ENCODE results near the gene HAGH.

HAGH gene

DNA sequence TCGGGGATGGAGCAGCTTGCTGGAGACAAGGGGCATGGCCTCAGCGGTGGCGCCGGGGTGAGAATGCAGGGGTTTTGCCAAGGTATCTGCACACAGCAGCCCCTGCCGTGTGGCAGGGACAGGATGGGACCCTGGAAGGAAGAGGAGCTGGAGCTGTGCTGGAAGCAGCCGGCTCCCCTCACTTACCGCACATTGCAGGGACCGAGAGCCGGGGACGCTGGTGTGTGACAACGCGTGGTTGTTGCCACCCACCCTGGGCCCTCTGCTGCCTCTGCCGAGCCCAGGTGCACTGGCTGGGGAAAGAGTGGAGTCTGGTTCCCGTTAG, 40.8 kb downstream of the HAGH start:
- no peak for DNase-seq

DNA sequence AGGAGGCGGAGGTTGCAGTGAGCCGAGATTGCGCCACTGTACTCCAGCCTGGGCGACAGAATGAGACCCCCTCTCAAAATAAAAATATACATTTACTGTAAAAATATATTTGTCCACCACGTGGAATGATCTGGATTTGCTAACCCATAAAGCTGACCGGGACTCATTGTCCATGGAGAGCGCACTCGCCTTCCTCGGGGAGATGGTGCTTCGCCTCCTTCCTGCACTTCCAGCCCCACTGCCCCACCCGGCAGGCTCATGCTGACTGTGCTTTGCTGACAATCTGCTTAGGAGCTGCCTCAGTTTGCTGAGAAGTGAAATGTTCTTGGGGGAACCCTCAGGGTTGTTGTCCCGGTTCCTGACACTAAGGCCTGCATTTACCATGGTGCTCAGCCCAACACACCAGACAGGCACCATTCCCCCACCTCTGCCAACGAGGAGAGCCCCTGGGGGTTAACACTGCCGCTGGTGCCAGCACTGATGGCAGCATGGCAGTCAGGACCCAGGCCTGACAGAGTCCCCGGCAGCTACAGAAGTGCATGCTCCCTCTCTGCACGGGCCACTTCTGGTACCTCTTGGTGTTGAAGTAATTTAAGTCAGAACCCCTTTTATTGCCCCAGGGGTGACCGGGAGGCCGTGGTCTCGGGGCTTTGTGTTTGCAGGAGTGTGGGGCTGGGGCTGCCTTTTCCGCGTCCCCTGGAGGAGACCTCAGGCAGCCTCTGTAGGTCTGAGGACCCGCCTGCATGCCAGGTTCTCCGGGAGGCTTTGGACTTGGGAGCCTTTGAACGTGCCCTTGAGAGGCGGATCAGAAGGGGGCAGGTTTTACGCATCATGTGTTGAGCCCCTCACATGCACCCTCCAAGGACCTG, 41.4 kb downstream of the HAGH start:
- DNase-seq = no peak

DNA sequence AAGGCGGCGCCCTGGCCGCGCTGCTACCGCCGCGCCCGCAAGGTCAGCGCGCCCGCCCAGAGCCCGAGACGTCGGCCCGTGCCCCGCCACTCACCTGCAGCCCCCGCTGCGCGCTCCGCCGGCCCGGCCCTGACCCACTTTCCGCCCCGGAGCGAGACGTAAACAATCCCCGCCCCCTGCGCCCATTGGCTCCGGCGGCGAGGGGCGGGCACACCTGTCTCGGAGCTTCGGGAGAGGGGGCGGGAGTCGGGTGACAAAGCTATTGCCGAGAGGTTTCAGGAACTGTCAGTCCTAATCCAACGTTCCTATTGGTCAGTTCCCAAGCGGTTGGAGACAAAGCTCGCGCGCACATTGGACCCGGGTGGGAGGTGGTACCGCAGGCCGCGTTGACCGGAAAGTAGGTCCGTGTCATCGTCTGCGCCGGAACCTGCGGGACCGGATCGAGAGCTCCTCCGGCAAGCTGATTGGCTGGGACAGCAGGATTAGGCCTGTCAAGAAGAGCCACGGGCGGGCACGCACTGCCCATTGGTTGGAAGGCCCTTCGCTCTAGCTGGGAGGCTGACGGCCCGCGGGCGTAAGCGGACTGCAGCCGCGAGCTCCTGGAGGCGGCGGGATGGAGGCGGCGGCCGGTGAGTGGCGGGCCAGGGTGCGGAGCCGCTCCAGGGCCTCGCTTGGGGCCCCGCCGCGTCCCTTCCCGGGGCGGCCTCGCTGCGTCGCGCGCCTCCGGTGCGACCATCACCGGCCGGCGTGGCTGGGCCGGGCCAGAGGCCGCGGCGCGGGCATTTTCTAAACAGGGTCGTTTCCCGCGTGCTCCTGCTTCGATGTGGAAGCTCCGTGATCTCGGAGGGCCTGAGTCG, 44.0 kb downstream of the HAGH start, which contains the start of the genes NUBP2 and SPSB3:
Gene NUBP2 (plus strand): TSS at position 553 of the 857 bp plus-strand sequence. CDS start 61 bp downstream, at position 614.
Gene SPSB3 (minus strand): TSS at position 164 of the 857 bp plus-strand sequence. CDS start 1,088 bp downstream, outside the sequence.
- peak; percentile 100 for DNase-seq

DNA sequence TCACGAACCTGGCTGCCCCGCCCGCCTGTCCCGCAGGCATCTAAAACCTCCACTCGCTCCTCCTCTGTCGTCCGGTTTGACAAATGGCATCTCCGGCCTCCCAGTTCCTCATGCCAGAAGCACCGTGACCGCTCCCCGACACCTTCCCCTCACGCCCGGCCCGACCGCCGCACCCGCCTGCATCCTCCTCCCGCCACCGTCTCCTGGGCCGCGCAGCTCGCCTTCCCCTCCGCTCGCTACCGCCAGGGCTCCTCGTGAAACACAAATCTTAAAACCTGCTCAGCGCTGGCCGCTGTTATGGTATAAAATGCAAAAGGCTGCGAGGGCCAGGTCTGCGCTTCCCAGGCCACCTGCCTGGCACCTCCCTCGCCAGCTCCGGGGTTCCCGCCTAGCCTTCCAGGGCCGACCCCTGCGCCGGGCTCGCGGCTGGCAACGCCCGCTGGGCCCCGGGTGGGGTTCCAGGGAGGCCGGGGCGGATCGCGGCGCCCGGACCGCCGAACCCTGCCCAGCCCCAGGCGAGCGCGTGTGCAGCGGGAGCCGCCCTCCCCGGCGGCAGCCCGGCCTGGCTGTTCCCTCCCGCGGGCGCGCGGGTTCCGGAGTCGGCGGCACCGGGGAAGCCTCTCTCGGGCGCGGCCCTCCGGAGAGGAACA, 44.7 kb downstream of the HAGH start:
- no peak for DNase-seq

DNA sequence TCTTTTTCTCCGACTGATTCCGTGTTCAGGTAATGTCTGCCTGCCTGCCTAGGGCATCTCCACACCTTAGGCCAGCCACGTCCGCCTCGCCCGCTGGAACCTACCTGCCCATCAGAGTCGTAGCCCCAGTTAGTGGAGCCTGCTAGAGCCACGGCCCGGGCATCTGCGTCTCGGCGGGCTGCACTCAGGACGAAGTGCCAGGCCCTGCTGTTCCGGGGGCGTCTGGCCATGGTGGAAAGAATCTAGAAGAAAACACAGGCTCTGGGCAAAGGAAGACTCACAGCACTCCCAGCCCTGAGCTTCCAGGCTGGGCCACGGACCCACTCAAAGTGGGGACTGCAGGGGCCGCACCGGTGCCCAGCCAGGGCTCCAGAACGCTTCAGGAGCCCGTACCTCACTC, 45.4 kb downstream of the HAGH start:
- DNase-seq = no peak

DNA sequence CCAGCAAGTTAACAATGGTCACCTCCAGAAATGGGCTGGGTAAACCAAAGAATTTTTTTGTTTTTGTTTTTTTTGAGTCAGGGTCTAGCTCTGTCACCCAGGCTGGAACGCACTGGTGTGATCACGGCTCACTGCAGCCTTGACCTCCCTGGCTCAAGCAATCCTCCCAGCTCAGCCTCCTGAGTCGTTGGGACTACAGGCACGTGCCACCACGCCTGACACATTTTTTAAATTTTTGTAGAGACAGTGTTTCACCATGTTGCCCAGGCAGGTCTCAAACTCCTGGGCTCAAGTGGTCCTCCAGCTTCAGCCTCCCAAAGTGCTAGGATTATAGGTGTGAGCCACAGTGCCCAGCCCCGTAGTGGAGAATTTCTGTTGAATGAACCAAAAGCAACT, 46.0 kb downstream of the HAGH start:
- DNase-seq = no peak

DNA sequence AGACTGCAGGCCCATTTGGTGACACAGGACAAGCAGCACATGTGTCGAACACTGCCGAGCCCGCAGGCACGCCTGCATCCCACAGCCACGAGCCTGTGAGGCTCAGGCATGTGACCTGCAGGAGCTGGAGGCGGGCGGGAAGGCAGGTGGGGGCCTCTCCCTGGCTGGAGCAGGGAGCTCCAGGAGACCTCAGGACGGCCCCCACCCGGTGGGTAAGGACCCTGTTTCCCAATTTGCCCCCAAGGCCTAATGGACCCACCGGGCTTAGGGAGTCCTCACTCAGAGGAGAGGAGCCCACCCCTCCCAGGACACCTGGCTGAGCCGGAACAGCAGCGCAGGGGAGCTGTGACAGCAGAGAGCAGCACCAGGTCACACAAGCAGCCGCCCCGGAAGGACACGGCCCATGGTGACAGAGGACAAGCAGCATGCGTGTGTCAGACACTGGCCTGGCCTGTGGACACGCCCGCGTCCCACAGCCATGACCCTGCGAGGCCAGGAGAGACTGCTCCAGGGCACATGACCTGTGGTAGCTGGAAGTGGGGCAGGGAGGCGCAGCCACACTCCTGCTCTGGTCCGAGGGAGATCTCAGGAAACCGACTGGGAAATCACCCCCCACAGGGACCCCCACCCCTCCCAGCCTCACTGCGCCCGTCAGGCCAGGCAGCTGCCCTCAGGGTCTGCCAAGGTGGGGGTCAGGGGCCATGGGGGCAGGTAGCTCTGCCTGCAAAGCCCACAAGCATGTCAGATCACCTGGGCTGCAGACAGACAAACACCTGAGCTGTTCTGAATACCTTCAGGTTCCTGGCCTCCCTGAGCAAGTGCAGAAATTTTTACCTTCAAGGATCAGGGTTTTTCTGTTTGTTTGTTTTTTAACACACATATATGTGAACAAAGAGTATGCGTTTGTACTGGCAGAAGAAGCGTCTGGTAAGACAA, 46.6 kb downstream of the HAGH start:
- no peak for DNase-seq

DNA sequence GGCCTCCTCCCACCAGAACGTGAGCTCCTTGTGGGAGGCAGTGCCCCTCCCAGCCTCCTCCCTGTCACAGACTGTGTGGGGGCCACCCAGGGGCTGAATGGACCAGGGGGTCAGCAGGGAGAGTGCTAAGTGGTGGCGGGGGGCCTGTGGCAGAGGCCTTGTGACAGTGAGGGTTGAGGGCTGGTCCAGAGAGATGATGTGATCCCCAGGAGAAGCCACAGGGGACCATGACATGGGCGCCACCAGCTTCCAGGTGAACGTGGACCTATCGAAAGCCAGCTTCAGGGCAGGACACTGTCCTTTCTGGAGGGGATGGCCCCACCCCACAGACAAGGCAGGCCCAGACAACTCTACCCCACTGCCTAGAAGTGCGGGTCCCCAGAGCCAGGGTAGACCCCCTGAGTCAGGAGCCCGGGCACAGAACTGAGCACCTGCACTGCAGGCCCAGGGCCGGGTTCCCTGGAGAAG, 47.4 kb downstream of the HAGH start:
- no peak for DNase-seq

DNA sequence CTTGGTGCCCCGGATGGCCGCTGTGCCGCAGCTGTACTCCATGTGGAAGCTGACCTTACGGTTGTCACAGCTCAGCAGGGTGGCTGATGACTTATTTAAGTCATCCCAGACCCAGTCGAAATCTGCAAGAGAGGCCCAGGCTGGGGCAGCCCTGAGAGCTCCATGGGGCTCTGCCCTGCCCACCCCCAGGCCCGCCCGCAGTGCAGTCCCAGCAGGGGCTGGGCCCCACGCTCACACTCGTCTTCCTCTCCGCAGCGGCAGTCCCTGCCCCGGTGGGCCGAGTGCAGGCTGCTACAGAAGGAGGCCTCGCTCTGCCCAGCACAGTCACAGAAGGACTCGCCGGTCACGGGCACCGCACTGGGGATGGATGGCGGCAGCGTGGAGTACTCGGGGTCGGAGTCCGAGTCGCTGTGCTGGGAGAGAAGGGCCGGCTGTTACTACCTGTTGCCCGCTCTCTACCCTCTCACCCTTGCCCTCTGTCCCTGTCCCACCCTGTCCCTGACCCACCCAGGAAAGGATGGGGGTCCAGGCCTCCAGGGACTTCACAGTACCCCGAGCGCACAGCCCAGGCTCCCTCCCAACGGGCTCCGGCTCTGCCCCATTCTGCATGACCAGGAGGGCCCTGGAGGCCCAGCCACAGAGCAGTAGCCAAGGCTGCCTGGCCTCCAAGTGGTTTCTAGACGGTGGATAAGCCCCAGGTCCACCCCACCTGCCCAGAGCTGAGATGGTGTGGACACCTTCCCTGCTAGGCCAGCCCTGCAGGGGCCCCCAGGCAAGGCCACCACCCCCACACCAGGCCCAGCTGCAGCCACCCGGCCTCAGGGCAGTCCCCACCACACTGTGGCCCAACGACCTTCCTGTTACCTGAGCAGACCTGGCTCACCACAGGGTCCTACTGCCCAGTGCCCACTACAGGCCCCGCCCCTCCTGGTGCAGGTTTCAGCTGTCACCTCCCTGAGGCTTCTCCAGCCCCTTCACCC, 48.1 kb downstream of the HAGH start:
- DNase-seq = no peak

DNA sequence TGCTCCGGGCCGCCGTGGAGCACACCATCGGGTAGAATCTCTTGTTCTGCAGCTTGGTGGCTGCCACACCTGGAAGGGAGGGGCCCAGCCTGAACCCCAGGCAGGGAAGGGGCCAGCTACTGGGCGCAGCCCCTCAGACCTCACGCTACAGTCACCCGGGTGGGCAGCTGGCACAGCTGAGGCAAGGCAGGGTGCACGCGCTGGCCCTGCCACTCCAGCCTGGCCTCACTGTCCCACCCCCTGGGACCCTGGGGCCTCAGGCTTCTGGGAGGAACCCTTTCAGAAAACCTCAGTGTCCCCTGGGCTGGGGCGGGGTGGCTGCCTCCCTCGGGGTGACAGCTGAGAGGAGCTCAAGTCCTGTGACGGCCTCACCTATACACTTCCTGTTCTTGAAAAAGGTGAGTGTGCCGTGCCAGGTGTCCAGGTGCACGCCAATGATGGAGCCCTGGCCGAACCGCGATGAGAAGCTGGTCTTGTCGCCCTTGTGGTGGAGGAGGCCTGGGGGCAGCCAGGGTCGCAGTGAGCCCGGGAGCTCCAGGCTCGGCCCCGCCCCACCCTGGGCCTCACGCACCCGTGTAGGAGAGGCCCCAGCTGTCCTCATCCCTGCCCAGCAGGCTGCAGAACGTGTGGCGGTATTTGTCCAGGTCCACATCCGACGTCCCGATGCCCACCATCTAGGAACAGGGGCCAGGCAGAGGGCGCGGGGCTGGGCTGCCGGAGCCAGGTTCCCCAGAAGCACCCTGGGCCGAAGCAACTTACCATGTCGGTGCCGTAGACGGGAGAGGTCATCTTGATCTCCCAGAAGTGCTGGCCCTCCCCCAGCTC, 49.0 kb downstream of the HAGH start:
- no peak for DNase-seq

DNA sequence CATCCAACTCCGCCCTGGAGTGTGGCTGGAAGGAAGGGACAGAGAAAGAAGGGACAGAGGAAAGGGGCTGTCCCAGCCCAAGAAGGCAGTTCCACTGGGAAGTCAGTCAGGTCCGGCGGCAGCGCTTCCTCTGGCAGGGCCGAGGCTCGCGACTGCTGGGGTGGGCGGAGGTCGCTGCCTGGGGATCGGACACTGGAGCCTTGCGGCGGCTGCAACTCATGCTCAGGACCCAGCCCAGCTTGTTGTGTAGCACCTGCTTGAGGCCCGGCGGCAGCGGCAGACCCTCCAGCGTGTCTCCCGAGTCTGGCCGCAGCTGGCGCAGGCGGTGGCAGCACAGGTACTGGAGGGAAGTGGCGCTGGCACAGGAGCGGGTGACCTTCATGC, 49.6 kb downstream of the HAGH start:
- no peak for DNase-seq

DNA sequence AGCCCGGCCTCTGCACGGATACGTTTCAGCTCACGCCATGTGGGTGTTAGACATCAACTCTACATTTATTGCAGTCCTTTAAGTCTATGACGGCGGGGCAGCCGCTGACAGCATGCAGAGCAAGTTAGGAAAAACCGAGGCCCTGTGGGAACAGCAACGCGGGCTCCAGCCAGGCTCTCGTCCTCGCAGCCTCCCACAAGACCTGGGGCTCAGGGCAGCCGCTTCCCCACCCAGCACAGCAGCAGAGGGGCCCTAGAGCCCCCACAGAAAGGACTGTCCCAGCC, 50.0 kb downstream of the HAGH start:
- no peak for DNase-seq

DNA sequence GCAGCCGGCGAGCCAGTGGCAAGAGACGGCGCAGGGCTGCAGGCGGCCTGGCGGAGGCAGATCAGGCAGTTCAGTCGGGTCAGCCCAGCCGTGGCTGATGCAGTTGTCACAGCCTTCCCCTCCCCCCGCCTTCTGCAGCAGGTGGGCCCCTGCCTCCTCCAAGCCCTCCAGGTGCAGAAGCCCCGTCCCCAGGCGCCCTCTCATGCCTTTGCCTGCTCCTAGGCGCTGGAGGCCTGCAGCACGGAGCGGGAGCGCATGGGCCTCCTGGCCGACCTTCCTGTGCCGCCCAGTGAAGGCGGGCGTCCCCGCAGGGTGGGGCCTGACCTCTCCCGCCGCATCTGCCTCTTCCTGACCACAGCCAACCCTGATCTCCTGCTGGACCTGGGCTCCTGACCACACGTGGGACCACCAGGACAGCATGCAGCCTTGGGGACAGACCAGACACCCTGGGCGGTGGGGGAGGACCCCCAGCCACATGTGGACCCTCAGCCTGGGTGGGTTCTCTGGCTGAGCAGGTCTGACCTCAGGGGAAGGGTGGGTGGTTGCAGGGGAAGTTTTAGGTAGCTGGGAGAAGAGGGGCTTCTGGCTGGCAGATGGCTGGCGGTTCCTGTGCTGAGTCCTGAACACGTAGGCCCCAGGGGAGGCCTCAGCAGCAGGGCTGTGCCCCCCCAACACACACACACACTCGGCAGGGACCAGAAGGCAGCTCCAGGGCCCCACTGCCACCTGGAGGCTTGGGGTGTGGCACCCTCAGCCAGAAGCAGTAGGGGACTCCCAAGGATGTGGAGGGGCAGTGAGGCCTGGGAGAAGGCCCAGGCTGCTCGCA, 50.6 kb downstream of the HAGH start:
- DNase-seq = no peak

DNA sequence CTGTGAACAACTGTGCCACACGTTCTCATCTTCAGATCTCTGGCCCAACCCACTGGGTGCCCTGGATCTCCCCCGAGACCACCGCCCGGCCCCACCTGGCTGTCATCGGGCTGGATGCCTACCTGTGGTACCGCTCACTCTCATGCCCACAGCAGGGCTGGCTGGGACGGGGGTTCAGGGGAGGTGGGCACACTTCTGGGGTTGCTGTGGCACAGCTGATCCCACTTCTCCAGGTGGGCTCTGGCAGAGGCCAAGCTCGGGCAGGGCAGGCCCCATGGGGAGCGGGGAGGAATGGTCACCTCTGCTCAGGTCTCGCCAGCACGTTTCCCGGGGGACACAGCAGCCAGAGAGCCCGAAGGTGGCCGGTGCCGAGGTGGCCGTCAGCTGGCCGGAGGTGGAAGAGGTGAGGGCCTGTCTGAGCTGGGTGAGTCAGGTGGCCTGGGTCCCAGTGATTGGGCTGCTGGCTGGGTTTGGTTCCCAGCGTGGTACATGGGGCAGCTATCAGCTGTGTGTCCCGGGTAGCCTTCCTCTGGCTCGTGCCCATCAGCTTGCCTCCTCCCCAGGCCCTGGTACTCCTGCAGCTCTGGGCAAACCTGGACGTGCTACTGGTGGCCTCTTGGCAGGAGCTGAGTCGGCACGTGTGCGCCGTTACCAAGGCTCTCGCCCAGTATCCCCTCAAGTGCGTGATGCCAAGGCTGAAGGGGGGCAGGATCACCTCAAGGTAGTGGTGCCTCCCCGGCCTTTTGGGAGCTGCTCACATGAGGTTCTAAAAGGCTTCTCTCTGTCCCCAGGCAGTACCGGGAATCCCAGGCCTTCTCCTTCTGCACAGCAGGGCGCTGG, 51.4 kb downstream of the HAGH start:
- no peak for DNase-seq

DNA sequence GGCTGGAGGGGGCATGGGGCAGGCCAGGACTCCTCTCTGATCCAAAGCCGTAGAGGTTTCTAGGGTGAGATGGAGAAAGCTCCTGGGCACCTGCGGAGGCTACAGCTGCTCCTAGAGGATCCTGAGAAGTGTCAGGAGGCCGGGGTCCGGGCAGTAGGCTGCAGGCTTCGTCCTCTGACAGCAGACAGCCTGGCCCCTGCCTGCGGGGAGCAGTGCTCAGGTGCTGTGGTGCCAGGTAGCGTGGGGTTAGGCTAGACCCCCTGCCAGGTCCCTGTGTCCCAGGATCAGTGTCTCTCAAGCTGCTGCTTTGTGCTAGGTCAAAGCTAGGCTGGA, 52.2 kb downstream of the HAGH start:
- no peak for DNase-seq

DNA sequence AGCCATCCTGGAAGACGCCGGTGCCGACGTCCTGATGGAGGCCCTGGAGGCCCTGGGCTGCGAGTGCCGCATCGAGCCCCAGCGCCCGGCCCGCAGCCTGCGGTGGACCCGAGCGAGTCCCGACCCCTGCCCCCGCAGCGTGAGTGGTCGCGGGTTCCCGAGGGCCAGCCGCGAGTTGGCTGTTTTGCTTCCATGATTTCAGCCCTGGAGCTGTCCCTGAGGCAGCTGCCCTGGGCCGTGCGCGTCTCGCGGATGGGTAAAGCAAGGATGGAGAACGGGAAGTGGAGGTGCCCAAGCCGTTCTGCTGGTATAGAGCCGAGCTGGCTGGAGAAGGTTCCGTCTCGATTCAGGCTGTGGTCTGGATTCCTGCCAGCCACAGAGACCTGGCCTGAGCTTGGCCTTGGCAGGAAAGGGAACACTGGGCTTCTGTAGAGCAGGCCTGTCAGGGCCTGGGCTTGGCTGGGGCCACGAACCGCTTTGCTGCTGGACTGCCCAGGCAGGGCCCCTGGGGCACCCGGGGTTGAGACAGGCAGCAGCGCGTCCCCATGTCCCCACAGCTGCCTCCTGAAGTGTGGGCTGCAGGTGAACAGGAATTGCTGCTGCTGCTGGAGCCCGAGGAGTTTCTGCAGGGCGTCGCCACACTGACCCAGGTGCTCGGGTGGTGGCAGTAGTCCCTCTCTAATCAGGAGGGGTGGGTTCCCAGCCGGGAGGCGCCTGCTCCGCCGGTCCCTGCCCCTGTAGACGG, 52.8 kb downstream of the HAGH start:
- DNase-seq = no peak

DNA sequence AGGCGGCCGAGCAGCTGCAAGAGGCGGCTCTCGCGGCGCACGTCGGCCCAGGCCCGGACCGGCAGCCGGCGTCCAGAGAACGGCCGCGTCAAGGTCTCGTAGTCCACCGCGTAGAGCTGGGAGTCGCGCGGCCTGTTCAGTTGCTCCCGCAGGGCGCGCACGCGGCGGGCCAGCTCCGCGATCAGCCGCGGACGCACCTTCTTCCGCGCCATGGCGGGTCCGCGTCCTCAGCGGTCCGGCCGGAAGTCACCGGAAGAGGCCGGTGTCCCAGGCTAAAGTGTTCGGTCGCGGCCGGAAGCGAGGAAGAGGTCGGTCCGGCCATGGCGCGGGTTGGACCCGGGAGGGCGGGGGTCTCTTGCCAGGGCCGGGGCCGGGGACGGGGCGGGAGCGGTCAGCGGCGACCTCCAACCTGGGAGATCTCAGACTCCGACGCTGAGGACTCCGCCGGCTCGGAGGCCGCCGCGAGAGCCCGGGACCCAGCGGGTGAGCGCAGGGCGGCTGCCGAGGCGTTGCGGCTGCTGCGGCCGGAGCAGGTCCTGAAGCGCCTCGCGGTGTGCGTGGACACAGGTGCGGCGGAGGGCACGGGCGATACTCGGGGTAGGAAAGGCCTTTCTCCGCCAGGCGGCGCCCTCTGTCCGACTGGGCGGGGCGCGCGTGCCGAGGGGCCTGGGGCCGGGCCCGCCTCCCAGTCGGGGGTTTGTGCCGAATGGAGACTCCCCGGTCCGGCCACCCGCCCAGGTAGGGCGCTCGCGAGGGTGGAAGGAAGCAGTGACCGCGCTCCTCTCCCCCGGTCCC, 53.5 kb downstream of the HAGH start, which contains the start of gene MRPS34:
Gene MRPS34 (minus strand): TSS at position 227 of the 795 bp plus-strand sequence. CDS start 15 bp downstream, at position 212.
- DNase-seq = peak; percentile 66

Data from GDM1 (cell line).